GM18502 (cell line): ENCODE data around the gene PNPT1.
"Not testable (repeated sequence)": the region's sequence is repeated elsewhere in the genome, so short reads cannot be mapped to it uniquely, and the experiment has no call there.

Source experiments
- ATAC-seq: cut with Tn5 transposase; IDR thresholded peaks from one replicate; pipeline ENCODE4 v1.9.1; 2021; ENCODE audit warnings: mild to moderate bottlenecking; ENCODE audit not compliant: unreplicated experiment, poor library complexity

PNPT1 gene

DNA sequence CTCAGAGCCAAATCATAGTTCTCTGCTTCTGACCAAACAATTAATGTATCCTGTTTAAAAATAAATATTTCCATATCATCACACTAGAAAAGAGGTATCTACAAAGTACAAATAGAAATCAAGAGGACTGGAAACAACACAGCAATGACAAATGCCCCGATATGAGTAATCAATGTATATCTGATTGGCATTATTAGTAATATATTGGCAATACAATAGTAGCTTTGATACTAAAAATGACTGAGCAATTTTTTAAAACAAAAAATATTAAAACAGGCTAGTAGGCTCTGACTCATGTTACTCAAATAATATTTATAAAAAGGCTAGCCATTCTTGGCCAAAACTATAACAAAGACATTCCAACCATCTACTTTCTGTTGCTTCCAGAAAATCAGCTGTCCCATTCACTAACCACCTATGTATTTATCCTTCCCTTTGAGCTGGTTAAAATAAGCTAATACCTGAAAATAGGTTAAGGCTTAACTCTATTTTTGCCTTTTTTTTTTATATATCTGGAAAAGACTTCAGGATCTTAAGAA is 89.5 kb downstream of the PNPT1 start:
- no peak for ATAC-seq

DNA sequence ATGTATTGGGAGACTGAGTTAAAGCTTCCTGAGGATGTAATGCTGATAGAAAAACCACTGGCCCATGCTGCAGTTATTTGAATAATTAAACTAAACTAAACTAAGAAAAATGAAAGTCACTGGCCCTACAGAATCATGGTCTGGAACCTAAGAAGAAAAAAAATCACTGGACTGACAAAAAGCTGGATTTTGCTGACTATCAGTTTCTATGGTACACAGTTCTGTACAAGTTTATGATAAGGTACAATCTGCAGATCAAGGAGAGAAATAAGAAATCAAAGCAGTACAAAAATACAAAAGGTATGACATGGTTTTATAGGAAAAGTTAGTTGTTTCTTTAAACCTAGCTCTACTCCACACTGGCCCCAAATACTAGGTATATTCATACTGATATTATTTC is 91.8 kb downstream of the PNPT1 start:
- ATAC-seq: no peak

DNA sequence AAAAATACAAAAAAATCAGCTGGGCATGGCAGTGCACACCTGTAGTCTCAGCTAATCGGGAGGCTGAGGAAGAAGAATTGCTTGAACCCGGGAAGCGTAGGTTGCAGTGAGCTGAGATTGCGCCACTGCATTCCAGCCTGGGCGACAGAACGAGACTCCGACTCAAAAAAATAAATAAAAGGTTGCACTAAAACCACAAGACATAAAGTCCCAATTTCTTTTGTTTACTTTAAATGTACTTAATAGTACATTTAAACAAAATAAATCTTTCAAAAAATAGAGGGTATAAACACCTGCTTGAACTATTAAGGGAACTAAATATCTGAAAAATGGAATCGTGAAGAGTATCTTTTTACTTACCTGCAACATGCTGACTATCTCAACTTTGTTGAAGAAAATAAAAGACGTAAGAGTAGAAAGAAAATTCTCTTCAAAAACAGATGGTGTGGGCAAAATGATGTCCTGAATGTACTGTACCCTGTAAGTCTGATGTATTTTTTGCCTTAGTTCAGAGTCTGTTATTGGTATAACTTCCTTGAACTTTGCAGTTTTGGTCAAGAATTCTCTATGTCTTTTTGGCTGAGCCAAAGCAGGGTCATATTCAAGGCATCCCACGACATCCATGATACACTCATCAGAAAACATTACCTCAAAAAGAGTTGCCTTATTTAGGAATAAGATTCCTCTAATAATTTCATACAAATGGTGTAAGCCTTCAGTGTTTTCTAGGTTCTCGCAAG is 95.4 kb downstream of the PNPT1 start:
- ATAC-seq: no peak

DNA sequence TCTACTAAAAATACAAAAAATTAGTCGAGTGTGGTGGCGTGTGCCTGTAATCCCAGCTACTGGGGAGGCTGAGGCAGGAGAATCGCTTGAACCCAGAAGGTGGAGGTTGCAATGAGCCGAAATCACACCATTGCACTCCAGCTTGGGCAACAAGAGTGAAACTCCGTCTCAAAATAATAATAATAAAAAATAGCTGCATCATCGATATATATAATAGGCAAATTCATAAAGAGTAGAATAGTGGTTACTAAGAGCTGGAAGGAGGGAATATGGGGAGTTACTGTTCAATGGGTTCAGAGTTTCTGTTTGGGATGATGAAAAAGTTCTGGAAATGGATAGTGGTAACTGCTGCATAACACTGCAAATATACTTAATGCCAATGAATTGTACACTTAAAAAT is 96.8 kb downstream of the PNPT1 start:
- ATAC-seq: not testable (repeated sequence)

DNA sequence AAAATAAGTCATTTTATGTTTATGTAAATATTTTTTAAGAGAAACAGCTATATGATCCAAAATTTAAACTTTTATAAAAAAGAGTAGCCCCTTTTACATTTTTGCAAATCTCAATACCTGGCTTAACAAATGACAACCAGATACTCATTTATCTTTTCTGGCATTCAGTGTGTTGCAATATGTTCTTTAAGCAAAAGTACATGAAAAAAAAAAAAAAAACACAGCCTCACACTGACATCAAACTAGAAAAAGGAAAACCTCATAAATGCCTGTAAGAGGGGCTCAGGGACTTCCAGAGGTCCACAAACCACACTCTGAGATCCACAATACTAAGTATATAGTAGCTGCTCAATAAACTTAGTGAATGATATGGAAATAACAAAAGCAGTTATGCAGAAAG is 98.1 kb downstream of the PNPT1 start:
- no peak for ATAC-seq

DNA sequence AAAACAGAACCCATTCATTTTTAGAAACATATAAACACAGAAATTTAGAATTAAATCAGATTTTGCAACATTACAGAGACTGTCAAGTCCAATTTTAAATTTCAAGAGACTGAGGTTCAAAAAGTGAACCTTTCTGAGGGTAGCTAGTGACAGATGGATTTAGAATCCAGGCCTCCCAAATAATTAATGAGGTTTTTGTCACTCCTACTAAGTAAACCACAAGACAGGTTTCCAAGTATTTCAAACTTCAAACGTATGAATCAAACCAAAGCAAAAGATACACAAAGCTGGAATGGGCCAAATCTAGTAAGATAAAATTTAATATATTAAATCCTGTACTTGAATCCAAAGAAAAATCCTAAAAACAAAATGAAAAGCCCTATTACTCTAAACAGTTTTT is 101.5 kb downstream of the PNPT1 start:
- ATAC-seq: no peak

DNA sequence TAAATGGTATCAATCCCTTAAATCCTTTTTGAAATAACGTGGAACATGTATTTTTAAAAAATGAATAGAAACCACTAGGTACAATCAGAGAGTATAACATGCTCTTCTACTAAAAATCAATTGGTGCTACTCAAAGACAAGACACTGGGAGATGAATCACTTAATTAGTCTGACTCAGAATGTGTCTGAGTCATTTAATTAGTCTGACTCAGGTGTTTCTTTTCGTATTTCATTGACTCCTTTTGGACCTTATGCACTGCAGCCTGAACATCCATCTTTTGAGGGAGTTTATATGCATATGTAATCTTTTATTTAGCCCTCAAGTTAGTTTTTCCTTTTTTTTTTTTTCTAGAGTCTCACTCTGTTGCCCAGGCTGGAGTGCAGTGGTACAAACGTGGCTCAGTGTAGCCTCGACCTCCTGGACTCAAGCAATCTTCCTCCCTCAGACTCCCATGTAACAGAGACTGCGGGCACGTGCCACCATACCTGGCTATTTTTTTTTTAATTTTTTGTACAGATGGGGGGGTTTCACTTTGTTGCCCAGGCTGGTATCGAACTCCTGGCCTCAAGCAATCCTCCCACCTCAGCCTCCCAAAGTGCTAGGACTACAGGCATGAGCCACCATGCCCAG is 102.7 kb downstream of the PNPT1 start:
- ATAC-seq: peak; percentile 83

DNA sequence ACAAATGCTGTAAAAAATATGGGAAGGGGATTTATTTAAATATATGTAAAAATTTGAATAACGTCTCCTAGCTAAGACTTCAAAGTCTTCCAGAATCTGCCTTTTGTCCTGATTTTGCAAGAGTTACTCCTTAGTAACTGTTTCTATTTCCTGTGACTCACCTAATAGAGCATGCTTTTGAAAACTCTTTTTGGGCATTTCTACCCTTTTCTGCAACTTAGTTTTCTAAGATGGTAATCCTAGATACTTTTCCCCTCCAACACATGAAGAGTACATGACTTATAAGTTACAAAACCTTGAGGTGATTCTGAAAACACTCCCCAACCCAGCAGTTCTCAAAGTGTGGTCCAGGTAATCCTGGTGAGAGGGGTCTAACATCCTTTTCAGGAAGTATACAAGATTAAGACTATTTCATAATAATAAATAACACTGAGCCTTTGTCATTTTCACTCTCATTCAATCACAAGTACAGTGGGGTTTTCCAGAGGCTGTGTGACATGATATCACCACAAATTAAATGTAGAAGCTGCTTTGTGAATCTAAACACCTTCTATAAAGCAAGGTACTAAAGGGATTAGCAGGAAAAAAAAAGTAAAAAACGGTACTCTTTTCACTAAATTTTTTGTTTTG is 108.1 kb downstream of the PNPT1 start:
- ATAC-seq: no peak
